ENCODE results near the gene GFM1.

DNA sequence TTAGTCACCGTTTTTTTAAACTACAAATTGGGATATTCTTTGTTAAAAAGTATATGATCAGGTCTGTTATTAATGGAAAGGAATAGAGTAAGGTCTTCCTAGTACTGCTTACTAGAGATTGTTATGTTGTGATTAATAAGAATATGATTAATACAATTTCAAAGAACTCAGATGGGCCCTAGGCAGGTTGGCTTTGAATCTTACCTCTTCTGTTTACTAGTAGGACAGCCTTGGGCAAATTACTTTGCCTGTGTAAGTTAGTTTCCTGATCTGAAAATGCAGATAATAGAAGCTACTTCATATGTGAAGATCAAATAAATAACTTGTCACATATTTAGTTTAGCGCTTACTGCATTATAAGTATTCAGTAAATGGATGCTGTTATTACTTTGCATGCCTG is 6.9 kb downstream of the GFM1 start:
- no peak for TF ChIP-seq EZH2 (IDR thresholded peaks at IDR 0.05; ENCODE audit: borderline replicate concordance, low read depth, low read length, poor library complexity, severe bottlenecking)
- TF ChIP-seq, protein P1, sequence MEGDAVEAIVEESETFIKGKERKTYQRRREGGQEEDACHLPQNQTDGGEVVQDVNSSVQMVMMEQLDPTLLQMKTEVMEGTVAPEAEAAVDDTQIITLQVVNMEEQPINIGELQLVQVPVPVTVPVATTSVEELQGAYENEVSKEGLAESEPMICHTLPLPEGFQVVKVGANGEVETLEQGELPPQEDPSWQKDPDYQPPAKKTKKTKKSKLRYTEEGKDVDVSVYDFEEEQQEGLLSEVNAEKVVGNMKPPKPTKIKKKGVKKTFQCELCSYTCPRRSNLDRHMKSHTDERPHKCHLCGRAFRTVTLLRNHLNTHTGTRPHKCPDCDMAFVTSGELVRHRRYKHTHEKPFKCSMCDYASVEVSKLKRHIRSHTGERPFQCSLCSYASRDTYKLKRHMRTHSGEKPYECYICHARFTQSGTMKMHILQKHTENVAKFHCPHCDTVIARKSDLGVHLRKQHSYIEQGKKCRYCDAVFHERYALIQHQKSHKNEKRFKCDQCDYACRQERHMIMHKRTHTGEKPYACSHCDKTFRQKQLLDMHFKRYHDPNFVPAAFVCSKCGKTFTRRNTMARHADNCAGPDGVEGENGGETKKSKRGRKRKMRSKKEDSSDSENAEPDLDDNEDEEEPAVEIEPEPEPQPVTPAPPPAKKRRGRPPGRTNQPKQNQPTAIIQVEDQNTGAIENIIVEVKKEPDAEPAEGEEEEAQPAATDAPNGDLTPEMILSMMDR (conservative IDR thresholded peaks at IDR 0.05; ENCODE audit: low read depth, low read length): no peak
